Measurements from ENCODE around the gene PRSS48.
"Not testable (repeated sequence)": the region's sequence is repeated elsewhere in the genome, so short reads cannot be mapped to it uniquely, and the experiment has no call there.

Gene PRSS48

GRCh38 chr4:151318307-151319006 is 41.5 kb downstream of the PRSS48 start:
- DNase-seq (ENCODE audit: insufficient read length, low spot score) (no peak), FAIRE-seq (no peak)
- TF ChIP-seq CTCF (IDR thresholded peaks at IDR 0.05; ENCODE audit: insufficient read depth, missing control alignments) = no peak

GRCh38 chr4:151319490-151319889 is 42.5 kb downstream of the PRSS48 start:
- DNase-seq (ENCODE audit: insufficient read length, low spot score) (no peak), FAIRE-seq (no peak)
- no peak for TF ChIP-seq CTCF (IDR thresholded peaks at IDR 0.05; ENCODE audit: insufficient read depth, missing control alignments)

GRCh38 chr4:151321586-151321985 is 44.6 kb downstream of the PRSS48 start:
- DNase-seq (ENCODE audit: insufficient read length, low spot score) (no peak), FAIRE-seq (no peak)
- TF ChIP-seq CTCF (IDR thresholded peaks at IDR 0.05; ENCODE audit: insufficient read depth, missing control alignments) = no peak

- not testable (repeated sequence) for FAIRE-seq; DNase-seq (ENCODE audit: insufficient read length, low spot score)
Measured at GRCh38 chr4:151322161-151322560, 45.2 kb downstream of the PRSS48 start.

GRCh38 chr4:151322570-151322969 is 45.6 kb downstream of the PRSS48 start:
- no peak for TF ChIP-seq CTCF (IDR thresholded peaks at IDR 0.05; ENCODE audit: insufficient read depth, missing control alignments)
- FAIRE-seq (no peak), DNase-seq (ENCODE audit: insufficient read length, low spot score) (no peak)

- FAIRE-seq (no peak), DNase-seq (ENCODE audit: insufficient read length, low spot score) (no peak)
- TF ChIP-seq CTCF (IDR thresholded peaks at IDR 0.05; ENCODE audit: insufficient read depth, missing control alignments) = no peak
Measured at GRCh38 chr4:151323667-151324066, 46.7 kb downstream of the PRSS48 start.

GRCh38 chr4:151324124-151324751 is 47.3 kb downstream of the PRSS48 start:
- TF ChIP-seq CTCF (IDR thresholded peaks at IDR 0.05; ENCODE audit: insufficient read depth, missing control alignments) = no peak
- FAIRE-seq (no peak), DNase-seq (ENCODE audit: insufficient read length, low spot score) (no peak)
